GM19468 (cell line): Measurements from ENCODE around the gene ERVK3-1.
"Not testable (repeated sequence)": the region's sequence is repeated elsewhere in the genome, so short reads cannot be mapped to it uniquely, and the experiment has no call there.

Source experiments
- ATAC-seq: cut with Tn5 transposase; IDR thresholded peaks from one replicate; pipeline ENCODE4 v1.9.1; 2021; ENCODE audit warnings: mild to moderate bottlenecking, moderate library complexity, moderate number of reproducible peaks; ENCODE audit not compliant: unreplicated experiment; ENCODE audit errors: extremely low read depth

Gene ERVK3-1

GRCh38 chr19:58300620-58301019 is 4.6 kb upstream of the ERVK3-1 start:
- no peak for ATAC-seq

- ATAC-seq: no peak
Observed at GRCh38 chr19:58304255-58304654, 922 bp upstream of the ERVK3-1 start.

- ATAC-seq: no peak
Observed at GRCh38 chr19:58304748-58305064, 471 bp upstream of the ERVK3-1 start.

GRCh38 chr19:58305932-58306323 is 751 bp downstream of the ERVK3-1 start:
- ATAC-seq: no peak

- no peak for ATAC-seq
Observed at GRCh38 chr19:58307736-58308135, 2.6 kb downstream of the ERVK3-1 start.

GRCh38 chr19:58310685-58311084 is 5.5 kb downstream of the ERVK3-1 start:
- ATAC-seq: not testable (repeated sequence)

GRCh38 chr19:58311345-58311865 is 6.2 kb downstream of the ERVK3-1 start:
- no peak for ATAC-seq

GRCh38 chr19:58315580-58315979 is 10.4 kb downstream of the ERVK3-1 start:
- ATAC-seq: no peak

- ATAC-seq: no peak
Observed at GRCh38 chr19:58317476-58318072, 12.4 kb downstream of the ERVK3-1 start.

- no peak for ATAC-seq
Observed at GRCh38 chr19:58318297-58318696, 13.1 kb downstream of the ERVK3-1 start.

- no peak for ATAC-seq
Observed at GRCh38 chr19:58319241-58319640, 14.1 kb downstream of the ERVK3-1 start.

GRCh38 chr19:58325311-58326022 is 20.3 kb downstream of the ERVK3-1 start:
- ATAC-seq: no peak

- no peak for ATAC-seq
Observed at GRCh38 chr19:58326501-58326913, 21.3 kb downstream of the ERVK3-1 start.

GRCh38 chr19:58326914-58327726 is 21.9 kb downstream of the ERVK3-1 start, which contains the start of gene ZSCAN22:
TSS of gene ZSCAN22 (plus strand) at chr19:58326994. CDS start at chr19:58334803, 7,809 bp downstream.
- peak; percentile 64 for ATAC-seq

- ATAC-seq: no peak
Observed at GRCh38 chr19:58328999-58329398, 23.8 kb downstream of the ERVK3-1 start.

- no peak for ATAC-seq
Observed at GRCh38 chr19:58330458-58330857, 25.3 kb downstream of the ERVK3-1 start.

GRCh38 chr19:58332697-58333096 is 27.5 kb downstream of the ERVK3-1 start:
- ATAC-seq: no peak

- ATAC-seq: no peak
Observed at GRCh38 chr19:58334691-58335249, 29.6 kb downstream of the ERVK3-1 start.

- ATAC-seq: no peak
Observed at GRCh38 chr19:58335630-58336029, 30.5 kb downstream of the ERVK3-1 start.

GRCh38 chr19:58336216-58336615 is 31.0 kb downstream of the ERVK3-1 start:
- no peak for ATAC-seq

GRCh38 chr19:58336820-58337219 is 31.6 kb downstream of the ERVK3-1 start:
- ATAC-seq: no peak
